ENCODE results near the gene CCBE1. TPM values are rescaled to one million over a fixed set of nuclear protein-coding genes. Genes with fewer than 3 reads are reported as not detected.

CCBE1 gene
- total RNA-seq, 2 donors from 2014 or later, result 1.00 to 2.9 TPM

- Histone ChIP-seq H3K36me3 (ENCODE audit: control insufficient read depth, insufficient read depth, low read length) (no peaks in the 10 kb centered on the region), H3K9me3 (ENCODE audit: control insufficient read depth, low read length) (no peaks in the 10 kb centered on the region), H3K4me3 (ENCODE audit: low read length) (no peak overlapping the region), H3K9ac (ENCODE audit: extremely low read depth, low read length, poor library complexity, severe bottlenecking) (no peak overlapping the region), H3K27ac (ENCODE audit: low read depth, low read length) (no peak overlapping the region), H3K27me3 (ENCODE audit: control insufficient read depth, insufficient read depth, low read length, poor library complexity, severe bottlenecking) (no peaks in the 10 kb centered on the region), H3K4me1 (ENCODE audit: control insufficient read depth, insufficient read depth, low read length) (no peaks in the 10 kb centered on the region)
- H3K4me1 Mint-ChIP-seq, result no peaks in the 10 kb centered on the region
- no peaks in the 10 kb centered on the region for H3K36me3 Mint-ChIP-seq (ENCODE audit: low read depth)
- no peak overlapping the region for H3K27ac Mint-ChIP-seq
- no peak for TF ChIP-seq CTCF (conservative IDR thresholded peaks at IDR 0.05)
- H3K4me3 Mint-ChIP-seq, result no peak overlapping the region
- 88 to 90% methylated on average over 7 to 8 of the region's 8 CpGs for WGBS, 2 experiments (ENCODE audit: insufficient coverage in 1 of 2, insufficient read length in 1 of 2)
- peaks cover 14% of the 10 kb centered on the region for H3K27me3 Mint-ChIP-seq (ENCODE audit: insufficient read depth)
- no peak for DNase-seq
- H3K9me3 Mint-ChIP-seq, result no peaks in the 10 kb centered on the region
Measured at GRCh38 chr18:59467497-59467896, 229.7 kb downstream of the CCBE1 start.

DNA sequence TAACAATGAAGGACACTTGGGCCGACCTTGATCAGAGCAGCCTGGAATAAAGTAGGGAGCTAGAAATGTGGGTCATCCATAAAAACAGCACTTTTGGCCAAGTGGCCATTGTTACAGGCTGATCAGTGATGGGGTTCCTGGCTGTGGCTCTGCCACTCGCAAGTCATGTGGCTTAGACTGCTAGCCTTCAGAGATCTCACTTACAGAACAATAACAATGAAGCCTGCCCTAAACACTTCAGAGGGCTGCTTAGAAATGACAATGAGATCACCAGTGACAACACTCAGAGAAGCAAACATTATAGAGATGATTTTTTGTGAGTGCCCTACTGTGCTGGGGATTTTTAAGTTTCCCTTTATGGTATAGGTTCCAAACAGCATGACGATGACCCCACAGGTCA lies 230.2 kb downstream of the CCBE1 start:
- H3K27me3 Mint-ChIP-seq (ENCODE audit: insufficient read depth), result peaks cover 10% of the 10 kb centered on the region
- Histone ChIP-seq H3K9me3 (ENCODE audit: control insufficient read depth, low read length) (no peaks in the 10 kb centered on the region), H3K9ac (ENCODE audit: extremely low read depth, low read length, poor library complexity, severe bottlenecking) (no peak overlapping the region), H3K27ac (ENCODE audit: low read depth, low read length) (no peak overlapping the region), H3K36me3 (ENCODE audit: control insufficient read depth, insufficient read depth, low read length) (no peaks in the 10 kb centered on the region), H3K4me3 (ENCODE audit: low read length) (no peak overlapping the region), H3K4me1 (ENCODE audit: control insufficient read depth, insufficient read depth, low read length) (no peaks in the 10 kb centered on the region), H3K27me3 (ENCODE audit: control insufficient read depth, insufficient read depth, low read length, poor library complexity, severe bottlenecking) (no peaks in the 10 kb centered on the region)
- H3K9me3 Mint-ChIP-seq, result no peaks in the 10 kb centered on the region
- 92 to 94% methylated on average over 2 to 3 of the region's 3 CpGs for WGBS, 2 experiments (ENCODE audit: insufficient coverage in 1 of 2, insufficient read length in 1 of 2)
- H3K27ac Mint-ChIP-seq, result no peak overlapping the region
- no peak overlapping the region for H3K4me3 Mint-ChIP-seq
- TF ChIP-seq CTCF (conservative IDR thresholded peaks at IDR 0.05), result no peak
- DNase-seq, result no peak
- no peaks in the 10 kb centered on the region for H3K36me3 Mint-ChIP-seq (ENCODE audit: low read depth)
- no peaks in the 10 kb centered on the region for H3K4me1 Mint-ChIP-seq

GRCh38 chr18:59464486-59464885 lies 232.7 kb downstream of the CCBE1 start:
- TF ChIP-seq CTCF (conservative IDR thresholded peaks at IDR 0.05), result no peak
- Mint-ChIP-seq H3K36me3 (ENCODE audit: low read depth) (no peaks in the 10 kb centered on the region), H3K4me1 (peaks cover 10% of the 10 kb centered on the region), H3K27me3 (ENCODE audit: insufficient read depth) (no peaks in the 10 kb centered on the region), H3K9me3 (no peaks in the 10 kb centered on the region), H3K4me3 (no peak overlapping the region), H3K27ac (no peak overlapping the region)
- Histone ChIP-seq H3K4me1 (ENCODE audit: control insufficient read depth, insufficient read depth, low read length) (peaks cover 5% of the 10 kb centered on the region), H3K36me3 (ENCODE audit: control insufficient read depth, insufficient read depth, low read length) (no peaks in the 10 kb centered on the region), H3K4me3 (ENCODE audit: low read length) (no peak overlapping the region), H3K27ac (ENCODE audit: low read depth, low read length) (no peak overlapping the region), H3K27me3 (ENCODE audit: control insufficient read depth, insufficient read depth, low read length, poor library complexity, severe bottlenecking) (no peaks in the 10 kb centered on the region), H3K9ac (ENCODE audit: extremely low read depth, low read length, poor library complexity, severe bottlenecking) (no peak overlapping the region), H3K9me3 (ENCODE audit: control insufficient read depth, low read length) (no peaks in the 10 kb centered on the region)
- 80 to 92% methylated on average over 5 of the region's 5 CpGs for WGBS, 2 experiments (ENCODE audit: insufficient coverage in 1 of 2, insufficient read length in 1 of 2)
- DNase-seq, result no peak

All from endodermal cell (in vitro differentiated cells).